DND-41 (cell line): ENCODE measurements around the gene SLC22A1.

Source experiments
- ATAC-seq: fragments of 200-7000 bp; cut with Tn5 transposase; 3 replicates; pipeline ENCODE4 v1.9.1; 2021; ENCODE audit warnings: low read depth; ENCODE audit not compliant: insufficient read depth
- DNase-seq: peaks from one replicate; pipeline ENCODE4 v3.0.0-alpha.2; 2020
- H2AFZ ChIP-seq: 2 replicates; pipeline ENCODE4 v1.6.0; 2012; ENCODE audit warnings: low read depth, low read length
- H3K27ac ChIP-seq: 2 replicates; pipeline ENCODE4 v1.5.1; 2012; ENCODE audit warnings: low read length, inconsistent platforms
- H3K27me3 ChIP-seq: fragments of 200-600 bp; sonication (generic); 2 replicates; pipeline ENCODE4 v1.6.0; 2012; ENCODE audit warnings: low read length, mild to moderate bottlenecking, inconsistent platforms; ENCODE audit not compliant: insufficient read depth, poor library complexity
- H3K36me3 ChIP-seq: 2 replicates; pipeline ENCODE4 v1.5.1; 2012; ENCODE audit warnings: low read length, inconsistent platforms; ENCODE audit not compliant: insufficient read depth
- H3K4me1 ChIP-seq: 2 replicates; pipeline ENCODE4 v1.5.1; 2012; ENCODE audit warnings: mild to moderate bottlenecking, low read length; ENCODE audit not compliant: insufficient read depth
- H3K4me2 ChIP-seq: 2 replicates; pipeline ENCODE4 v1.6.0; 2012; ENCODE audit warnings: mild to moderate bottlenecking, moderate library complexity, low read length, inconsistent platforms; ENCODE audit not compliant: insufficient read depth
- H3K4me3 ChIP-seq, 2 experiments: fragments of 200-600 bp in 1 of 2; shearing (Covaris generic) in 1 of 2; 2 replicates each; pipeline ENCODE4 v1.5.1; 2012 to 2016; ENCODE audit warnings: inconsistent platforms in 2 of 2, low read length in 2 of 2, mild to moderate bottlenecking in 2 of 2, low read depth in 1 of 2, moderate library complexity in 1 of 2
- H3K79me2 ChIP-seq: 2 replicates; pipeline ENCODE4 v1.6.0; 2012; ENCODE audit warnings: low read length, inconsistent platforms; ENCODE audit not compliant: insufficient read depth
- H3K9ac ChIP-seq: 2 replicates; pipeline ENCODE4 v1.6.0; 2012; ENCODE audit warnings: low read depth, mild to moderate bottlenecking, inconsistent platforms, low read length, moderate library complexity
- H3K9me3 ChIP-seq: 2 replicates; pipeline ENCODE4 v1.5.1; 2012; ENCODE audit warnings: low read length, moderate library complexity, mild to moderate bottlenecking, inconsistent platforms; ENCODE audit not compliant: insufficient read depth, severe bottlenecking
- H4K20me1 ChIP-seq: 2 replicates; pipeline ENCODE4 v1.6.0; 2012; ENCODE audit warnings: low read length; ENCODE audit not compliant: insufficient read depth
- EZH2 ChIP-seq: IDR thresholded peaks from 3 replicates; pipeline ENCODE4 v1.6.1; 2012; ENCODE audit warnings: borderline replicate concordance, low read depth, mild to moderate bottlenecking, moderate library complexity, low read length, inconsistent platforms; ENCODE audit not compliant: severe bottlenecking
- TF ChIP-seq, protein P1 (sequence below): IDR thresholded peaks from 2 replicates; pipeline ENCODE4 v1.5.1; 2012; ENCODE audit warnings: borderline replicate concordance, low read length, moderate library complexity, mild to moderate bottlenecking; ENCODE audit not compliant: poor library complexity, severe bottlenecking; ENCODE audit errors: extremely low read depth

SLC22A1 gene

DNA sequence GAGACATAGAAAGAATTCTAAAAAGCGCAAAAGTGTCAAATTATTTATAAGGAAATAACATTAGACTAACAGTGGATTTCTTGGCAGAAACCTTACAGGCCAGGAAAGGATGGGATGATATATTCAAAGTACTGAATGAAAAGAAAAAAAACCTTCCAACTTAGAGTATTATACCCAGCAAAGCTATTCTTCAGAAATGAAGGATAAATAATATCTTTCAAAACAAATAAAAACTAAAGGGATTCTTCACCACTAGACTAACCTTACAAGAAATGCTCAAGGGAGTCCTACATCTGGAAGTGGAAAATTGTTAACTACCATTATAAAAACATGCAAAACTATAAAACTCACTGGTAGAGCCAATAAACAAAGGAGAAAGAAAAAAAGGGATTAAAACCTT lies 71.2 kb downstream of the SLC22A1 start:
- peaks cover 24% of the 10 kb centered on the region for H3K9me3 ChIP-seq
- no peak overlapping the region for H3K9ac ChIP-seq
- no peak overlapping the region for H3K27ac ChIP-seq
- H4K20me1 ChIP-seq, result no peaks in the 10 kb centered on the region
- TF ChIP-seq EZH2, result no peak
- TF ChIP-seq, protein P1, sequence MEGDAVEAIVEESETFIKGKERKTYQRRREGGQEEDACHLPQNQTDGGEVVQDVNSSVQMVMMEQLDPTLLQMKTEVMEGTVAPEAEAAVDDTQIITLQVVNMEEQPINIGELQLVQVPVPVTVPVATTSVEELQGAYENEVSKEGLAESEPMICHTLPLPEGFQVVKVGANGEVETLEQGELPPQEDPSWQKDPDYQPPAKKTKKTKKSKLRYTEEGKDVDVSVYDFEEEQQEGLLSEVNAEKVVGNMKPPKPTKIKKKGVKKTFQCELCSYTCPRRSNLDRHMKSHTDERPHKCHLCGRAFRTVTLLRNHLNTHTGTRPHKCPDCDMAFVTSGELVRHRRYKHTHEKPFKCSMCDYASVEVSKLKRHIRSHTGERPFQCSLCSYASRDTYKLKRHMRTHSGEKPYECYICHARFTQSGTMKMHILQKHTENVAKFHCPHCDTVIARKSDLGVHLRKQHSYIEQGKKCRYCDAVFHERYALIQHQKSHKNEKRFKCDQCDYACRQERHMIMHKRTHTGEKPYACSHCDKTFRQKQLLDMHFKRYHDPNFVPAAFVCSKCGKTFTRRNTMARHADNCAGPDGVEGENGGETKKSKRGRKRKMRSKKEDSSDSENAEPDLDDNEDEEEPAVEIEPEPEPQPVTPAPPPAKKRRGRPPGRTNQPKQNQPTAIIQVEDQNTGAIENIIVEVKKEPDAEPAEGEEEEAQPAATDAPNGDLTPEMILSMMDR, result no peak
- no peak for ATAC-seq
- H2AFZ ChIP-seq, result no peak overlapping the region
- no peak overlapping the region for H3K4me2 ChIP-seq
- H3K4me1 ChIP-seq, result no peaks in the 10 kb centered on the region
- no peak overlapping the region for H3K4me3 ChIP-seq
- no peaks in the 10 kb centered on the region for H3K79me2 ChIP-seq
- no peaks in the 10 kb centered on the region for H3K27me3 ChIP-seq
- H3K36me3 ChIP-seq, result no peaks in the 10 kb centered on the region
- DNase-seq, result no peak

DNA sequence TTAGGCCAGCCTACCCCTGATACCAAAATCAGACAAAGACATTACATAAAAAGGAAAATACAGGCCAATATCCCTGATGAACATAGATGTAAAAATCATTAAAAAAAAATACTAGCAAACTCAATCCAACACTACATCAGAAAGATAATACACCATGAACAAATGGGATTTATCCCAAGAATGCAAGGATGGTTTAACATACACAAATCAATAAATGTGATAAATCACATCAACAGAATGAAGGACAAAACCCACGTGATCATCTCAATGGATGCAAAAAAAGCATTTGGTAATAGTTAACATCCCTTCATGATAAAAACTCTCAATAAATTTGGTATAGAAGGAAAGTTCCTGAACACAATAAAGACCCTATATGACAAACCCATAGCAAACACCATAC lies 73.2 kb downstream of the SLC22A1 start:
- TF ChIP-seq EZH2, result no peak
- TF ChIP-seq, protein P1, result no peak

DNA sequence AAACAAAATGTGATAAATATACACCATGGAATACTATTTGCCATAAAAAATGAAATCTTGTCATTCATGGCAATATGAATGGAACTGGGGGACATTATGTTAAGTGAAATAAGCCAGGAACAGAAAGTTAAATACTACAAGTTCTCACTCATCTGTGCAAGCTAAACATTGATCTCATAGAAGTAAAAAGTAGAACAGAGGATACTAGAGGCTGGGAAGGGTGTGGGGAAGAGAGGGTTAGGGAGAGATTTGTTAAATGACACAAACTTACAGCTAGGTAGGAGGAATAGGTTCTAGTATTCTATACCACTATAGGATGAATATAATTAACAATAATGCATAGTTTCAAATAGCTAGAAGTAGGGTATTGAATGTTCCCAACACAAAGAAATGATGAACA lies 76.0 kb downstream of the SLC22A1 start:
- DNase-seq, result no peak
- H2AFZ ChIP-seq, result no peak overlapping the region
- no peaks in the 10 kb centered on the region for H3K27me3 ChIP-seq
- H3K4me1 ChIP-seq, result no peaks in the 10 kb centered on the region
- no peak for ATAC-seq
- TF ChIP-seq, protein P1, result no peak
- no peak for TF ChIP-seq EZH2
- no peak overlapping the region for H3K4me2 ChIP-seq
- H3K36me3 ChIP-seq, result no peaks in the 10 kb centered on the region
- no peaks in the 10 kb centered on the region for H4K20me1 ChIP-seq
- H3K27ac ChIP-seq, result no peak overlapping the region
- no peak overlapping the region for H3K4me3 ChIP-seq
- H3K9me3 ChIP-seq, result peaks cover 17% of the 10 kb centered on the region
- H3K79me2 ChIP-seq, result no peaks in the 10 kb centered on the region
- no peak overlapping the region for H3K9ac ChIP-seq

More for the DNA sequence above, 73.2 kb downstream of the SLC22A1 start:
- no peaks in the 10 kb centered on the region for H4K20me1 ChIP-seq
- no peak overlapping the region for H2AFZ ChIP-seq
- no peaks in the 10 kb centered on the region for H3K27me3 ChIP-seq
- no peak overlapping the region for H3K4me3 ChIP-seq
- no peaks in the 10 kb centered on the region for H3K79me2 ChIP-seq
- H3K36me3 ChIP-seq, result no peaks in the 10 kb centered on the region
- H3K9me3 ChIP-seq, result peaks cover 24% of the 10 kb centered on the region
- H3K9ac ChIP-seq, result no peak overlapping the region
- H3K4me1 ChIP-seq, result no peaks in the 10 kb centered on the region
- H3K27ac ChIP-seq, result no peak overlapping the region
- no peak overlapping the region for H3K4me2 ChIP-seq
- ATAC-seq (no peak), DNase-seq (no peak)

DNA sequence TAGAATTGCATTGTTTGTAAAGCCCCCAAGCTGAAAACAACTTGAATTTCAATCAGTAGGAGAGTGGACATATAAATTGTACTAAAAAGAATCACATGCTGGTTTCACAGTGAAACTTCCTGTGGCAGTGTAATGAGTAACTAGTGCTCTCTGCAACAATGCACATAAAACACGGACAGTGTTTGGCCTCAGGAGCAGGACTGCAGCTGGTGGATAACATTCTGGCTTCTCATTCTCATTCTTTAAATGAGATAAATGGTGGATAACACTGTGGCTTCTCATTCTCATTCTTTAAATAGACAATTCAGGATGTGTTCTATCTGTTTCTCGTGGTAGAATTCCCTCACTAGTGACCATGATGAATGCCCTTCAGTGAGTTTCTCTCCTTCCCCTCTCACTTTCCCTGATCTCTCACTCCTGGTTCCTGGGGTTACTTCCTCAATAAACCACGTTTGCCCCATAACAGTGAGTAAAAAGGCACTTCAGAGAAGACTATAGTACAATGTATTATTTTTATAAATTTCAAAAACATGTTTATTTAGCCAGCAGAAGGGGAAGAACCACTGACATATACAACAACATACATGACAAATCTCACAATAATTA lies 77.1 kb downstream of the SLC22A1 start:
- H3K27me3 ChIP-seq, result no peaks in the 10 kb centered on the region
- no peak overlapping the region for H3K4me2 ChIP-seq
- DNase-seq, result no peak
- no peak overlapping the region for H2AFZ ChIP-seq
- no peak for ATAC-seq
- no peak overlapping the region for H3K27ac ChIP-seq
- H3K36me3 ChIP-seq, result no peaks in the 10 kb centered on the region
- H3K4me3 ChIP-seq, result no peak overlapping the region
- H3K4me1 ChIP-seq, result no peaks in the 10 kb centered on the region
- TF ChIP-seq, protein P1, result no peak
- no peak for TF ChIP-seq EZH2
- H3K9me3 ChIP-seq, result peaks cover 12% of the 10 kb centered on the region
- H4K20me1 ChIP-seq, result no peaks in the 10 kb centered on the region
- H3K79me2 ChIP-seq, result no peaks in the 10 kb centered on the region
- no peak overlapping the region for H3K9ac ChIP-seq
